IMR-90 (cell line): ENCODE measurements around the gene WDR81. TPM values are rescaled to one million over a fixed set of nuclear protein-coding genes. Genes with fewer than 3 reads are reported as not detected.

Experiments used
- ATAC-seq: fragments of 200-7000 bp; cut with Tn5 transposase; 2 replicates; pipeline ENCODE4 v1.9.1; 2020; ENCODE audit warnings: low read depth, mild to moderate bottlenecking, moderate library complexity
- BruUV-seq: library from RNA; stranded (reverse); fragments of 400-500 nt; replicated peaks from 2 replicates; lab custom pipeline; 2021; lab: Mats Ljungman, UMichigan
- CTCF ChIA-PET: fragments of 300-600 bp; formaldehyde crosslinking; extraction: SDS; loops from one replicate; lab custom pipeline; 2021; ENCODE audit warnings: antibody characterized with exemption; lab: Yijun Ruan, JAX
- POLR2A ChIA-PET: fragments of 300-600 bp; sonication (Branson Sonifier 250); formaldehyde crosslinking; loops from one replicate; lab custom pipeline; 2022; ENCODE audit warnings: antibody characterized with exemption; ENCODE audit not compliant: unreplicated experiment; lab: Charles Lee
- DNase-seq: peaks from one replicate; pipeline ENCODE4 v3.0.0; 2013
- H2AFZ ChIP-seq: replicated peaks from 2 replicates; pipeline ENCODE3; 2013; ENCODE audit warnings: low read length, mild to moderate bottlenecking; ENCODE audit not compliant: poor library complexity
- H2AK5ac ChIP-seq: 2 replicates; pipeline ENCODE4 v1.6.1; 2013; ENCODE audit warnings: low read depth, low read length, inconsistent platforms
- H2AK9ac ChIP-seq: replicated peaks from 2 replicates; pipeline ENCODE3; 2013; ENCODE audit warnings: mild to moderate bottlenecking, low read depth, low read length, moderate library complexity; ENCODE audit not compliant: poor library complexity
- H2BK120ac ChIP-seq: 2 replicates; pipeline ENCODE4 v1.6.1; 2013; ENCODE audit warnings: low read depth, low read length, inconsistent platforms
- H2BK15ac ChIP-seq: 3 replicates; pipeline ENCODE4 v1.6.1; 2013; ENCODE audit warnings: low read depth, low read length, inconsistent platforms
- H2BK20ac ChIP-seq: 2 replicates; pipeline ENCODE4 v1.6.1; 2013; ENCODE audit warnings: low read depth, mild to moderate bottlenecking, inconsistent platforms, low read length, moderate library complexity
- H2BK5ac ChIP-seq: 2 replicates; pipeline ENCODE4 v1.6.1; 2013; ENCODE audit warnings: mild to moderate bottlenecking, low read depth, low read length, inconsistent platforms; ENCODE audit not compliant: poor library complexity, severe bottlenecking
- H3K14ac ChIP-seq: replicated peaks from 2 replicates; pipeline ENCODE4 v1.6.1; 2013; ENCODE audit warnings: low read depth, low read length, inconsistent platforms
- H3K18ac ChIP-seq: 2 replicates; pipeline ENCODE4 v1.6.1; 2013; ENCODE audit warnings: low read depth, low read length, control low read depth
- H3K23ac ChIP-seq: 2 replicates; pipeline ENCODE4 v1.6.1; 2013; ENCODE audit warnings: low read depth, low read length, inconsistent platforms
- H3K27ac ChIP-seq: 2 replicates; pipeline ENCODE4 v1.5.1; 2013; ENCODE audit warnings: mild to moderate bottlenecking, control low read depth, low read length; ENCODE audit not compliant: insufficient read depth
- H3K27me3 ChIP-seq: 2 replicates; pipeline ENCODE4 v1.6.1; 2013; ENCODE audit warnings: low read length; ENCODE audit not compliant: control insufficient read depth, insufficient read depth
- H3K36me3 ChIP-seq: 2 replicates; pipeline ENCODE4 v1.6.1; 2013; ENCODE audit warnings: low read length, mixed read lengths; ENCODE audit not compliant: control insufficient read depth, insufficient read depth
- H3K4ac ChIP-seq: 2 replicates; pipeline ENCODE4 v1.6.1; 2013; ENCODE audit warnings: low read depth, low read length, inconsistent platforms
- H3K4me1 ChIP-seq: 2 replicates; pipeline ENCODE4 v1.6.1; 2013; ENCODE audit warnings: low read length, mixed read lengths; ENCODE audit not compliant: control insufficient read depth, insufficient read depth
- H3K4me2 ChIP-seq: 2 replicates; pipeline ENCODE4 v1.6.1; 2013; ENCODE audit warnings: low read depth, mild to moderate bottlenecking, control low read depth, low read length, moderate library complexity
- H3K4me3 ChIP-seq: 2 replicates; pipeline ENCODE4 v1.5.1; 2013; ENCODE audit warnings: low read depth, mild to moderate bottlenecking, control low read depth, low read length, moderate library complexity; ENCODE audit not compliant: insufficient read depth
- H3K56ac ChIP-seq: 2 replicates; pipeline ENCODE4 v1.6.1; 2013; ENCODE audit warnings: low read length, inconsistent platforms; ENCODE audit not compliant: insufficient read depth; ENCODE audit errors: extremely low read depth
- H3K79me1 ChIP-seq, 2 experiments: 2 replicates each; pipeline ENCODE4 v1.6.1; 2013; ENCODE audit warnings: low read length in 2 of 2, inconsistent platforms in 1 of 2, low read depth in 1 of 2
- H3K9ac ChIP-seq: 2 replicates; pipeline ENCODE4 v1.6.1; 2013; ENCODE audit warnings: low read depth, low read length, control low read depth
- H3K9me1 ChIP-seq: 2 replicates; pipeline ENCODE4 v1.6.1; 2013; ENCODE audit warnings: low read length, inconsistent platforms; ENCODE audit not compliant: insufficient read depth
- H3K9me3 ChIP-seq: 2 replicates; pipeline ENCODE4 v1.6.1; 2013; ENCODE audit warnings: low read length; ENCODE audit not compliant: control insufficient read depth, insufficient read depth
- H4K20me1 ChIP-seq: 2 replicates; pipeline ENCODE4 v1.6.1; 2013; ENCODE audit warnings: low read length, inconsistent platforms; ENCODE audit not compliant: insufficient read depth
- H4K5ac ChIP-seq: 2 replicates; pipeline ENCODE4 v1.6.1; 2013; ENCODE audit warnings: mild to moderate bottlenecking, low read depth, low read length, control low read depth
- H4K8ac ChIP-seq, 2 experiments: 2 replicates each; pipeline ENCODE4 v1.6.1; 2013; ENCODE audit warnings: low read depth in 2 of 2, low read length in 2 of 2, control low read depth in 1 of 2, inconsistent platforms in 1 of 2
- H4K91ac ChIP-seq: 2 replicates; pipeline ENCODE4 v1.6.1; 2013; ENCODE audit warnings: low read depth, low read length, inconsistent platforms; ENCODE audit not compliant: insufficient read depth
- BHLHE40 ChIP-seq: fragments of 150-350 bp; IDR thresholded peaks from 2 replicates; pipeline ENCODE4 v1.6.1; 2016; ENCODE audit warnings: mild to moderate bottlenecking, low read depth, low read length
- CHD1 ChIP-seq: IDR thresholded peaks from 2 replicates; pipeline ENCODE4 v1.6.1; 2012; ENCODE audit warnings: low read depth, low read length, improper control_type of control experiment
- FOS ChIP-seq: fragments of 150-350 bp; IDR thresholded peaks from 2 replicates; pipeline ENCODE4 v1.6.1; 2016; ENCODE audit warnings: low read depth, low read length
- MAZ ChIP-seq: IDR thresholded peaks from 2 replicates; pipeline ENCODE4 v1.6.1; 2012; ENCODE audit warnings: low read depth, mild to moderate bottlenecking, low read length, improper control_type of control experiment, moderate library complexity, borderline replicate concordance
- MXI1 ChIP-seq: IDR thresholded peaks from 2 replicates; pipeline ENCODE4 v1.6.1; 2012; ENCODE audit warnings: low read depth, mild to moderate bottlenecking, low read length, moderate library complexity, borderline replicate concordance
- RCOR1 ChIP-seq: IDR thresholded peaks from 2 replicates; pipeline ENCODE4 v1.6.1; 2012; ENCODE audit warnings: mild to moderate bottlenecking, low read length, improper control_type of control experiment; ENCODE audit not compliant: insufficient replicate concordance
- USF2 ChIP-seq: fragments of 150-350 bp; IDR thresholded peaks from 2 replicates; pipeline ENCODE4 v1.6.1; 2017; ENCODE audit warnings: mild to moderate bottlenecking, antibody characterized with exemption, low read length, low read depth
- WGBS, 2 experiments: methylation state at CpG; one replicate each; pipeline versions ENCODE4 v1.1.5 to v1.1.7; 2013; ENCODE audit warnings: missing lambda C conversion rate in 2 of 2; ENCODE audit not compliant: insufficient read length in 1 of 2; ENCODE audit errors: extremely low coverage in 2 of 2; 5-methylcytosine and 5-hydroxymethylcytosine counted together
- dilution Hi-C: fragments of 300-500 bp; cut with HindIII; formaldehyde crosslinking; loops from one replicate; pipeline ENCODE4 v1.14.3; 2018; ENCODE audit warnings: low sequenced_read_pairs; ENCODE audit not compliant: unreplicated experiment
- in situ Hi-C: fragments of 300-500 bp; cut with MboI; formaldehyde crosslinking; loops from 3 replicates; pipeline ENCODE4 v1.14.3; 2019; ENCODE audit warnings: low sequenced_read_pairs, inconsistent platforms, mixed read lengths
- intact Hi-C: fragments of 100-400 bp; cut with micrococcal nuclease; formaldehyde crosslinking; loops from 2 replicates; pipeline ENCODE4 v1.10.0; 2022
- polyA plus RNA-seq, 3 experiments: library from polyadenylated mRNA; depleted of rRNA; stranded (reverse); fragments of >200 nt; gene quantifications; 2 replicates each; pipeline ENCODE4 v1.2.3, GENCODE V29; 2012; ENCODE audit warnings: low replicate concordance in 1 of 3
- total RNA-seq: library from RNA; depleted of rRNA; stranded (reverse); fragments of >200 nt; gene quantifications from 2 replicates; pipeline ENCODE4 v1.2.3, GENCODE V29; 2012
- TF ChIP-seq, protein P1 (sequence below): conservative IDR thresholded peaks from 2 replicates; pipeline ENCODE4 v1.5.1; 2012; ENCODE audit warnings: mild to moderate bottlenecking, low read depth, low read length, improper control_type of control experiment
- TF ChIP-seq, protein P2 (sequence below): fragments of 150-350 bp; IDR thresholded peaks from 2 replicates; pipeline ENCODE4 v1.6.1; 2016; ENCODE audit warnings: low read depth, mild to moderate bottlenecking, low read length, moderate library complexity, borderline replicate concordance

The WDR81 gene
- total and polyA plus RNA-seq, 2 of the 4 experiments (the other 2 are of a cell fraction): 3.0 to 8.4 TPM

DNA sequence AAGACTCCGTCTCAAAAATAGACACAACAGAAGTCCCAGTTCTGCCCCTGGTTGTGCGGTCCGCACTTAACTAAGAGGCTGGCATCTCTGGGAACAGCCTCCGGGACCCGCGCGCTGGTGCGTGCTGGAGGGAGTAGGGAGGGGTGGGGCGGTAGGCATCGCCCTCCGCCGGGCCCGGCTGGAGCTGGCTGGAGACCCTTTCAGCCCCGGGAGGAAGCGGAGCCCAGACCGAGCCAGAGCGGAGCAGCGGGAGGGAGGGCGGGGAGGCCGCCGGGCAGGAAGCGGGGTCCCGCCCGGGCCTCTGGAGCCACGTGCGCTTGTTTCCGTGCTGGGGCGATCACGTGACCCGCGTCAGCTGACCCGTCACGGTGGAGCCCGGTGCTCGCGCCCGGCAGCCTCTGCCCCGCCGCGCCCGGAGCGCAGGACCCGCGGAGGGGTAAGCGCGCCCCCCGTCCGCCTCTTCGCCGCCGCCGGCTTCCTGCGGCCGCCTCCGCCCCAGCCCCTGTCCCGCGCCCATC, at the start of gene WDR81 (continued):
- TF ChIP-seq, protein P1, sequence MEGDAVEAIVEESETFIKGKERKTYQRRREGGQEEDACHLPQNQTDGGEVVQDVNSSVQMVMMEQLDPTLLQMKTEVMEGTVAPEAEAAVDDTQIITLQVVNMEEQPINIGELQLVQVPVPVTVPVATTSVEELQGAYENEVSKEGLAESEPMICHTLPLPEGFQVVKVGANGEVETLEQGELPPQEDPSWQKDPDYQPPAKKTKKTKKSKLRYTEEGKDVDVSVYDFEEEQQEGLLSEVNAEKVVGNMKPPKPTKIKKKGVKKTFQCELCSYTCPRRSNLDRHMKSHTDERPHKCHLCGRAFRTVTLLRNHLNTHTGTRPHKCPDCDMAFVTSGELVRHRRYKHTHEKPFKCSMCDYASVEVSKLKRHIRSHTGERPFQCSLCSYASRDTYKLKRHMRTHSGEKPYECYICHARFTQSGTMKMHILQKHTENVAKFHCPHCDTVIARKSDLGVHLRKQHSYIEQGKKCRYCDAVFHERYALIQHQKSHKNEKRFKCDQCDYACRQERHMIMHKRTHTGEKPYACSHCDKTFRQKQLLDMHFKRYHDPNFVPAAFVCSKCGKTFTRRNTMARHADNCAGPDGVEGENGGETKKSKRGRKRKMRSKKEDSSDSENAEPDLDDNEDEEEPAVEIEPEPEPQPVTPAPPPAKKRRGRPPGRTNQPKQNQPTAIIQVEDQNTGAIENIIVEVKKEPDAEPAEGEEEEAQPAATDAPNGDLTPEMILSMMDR: no peak
- TF ChIP-seq MAZ (peak; percentile 30; the same call in 1 of the 2 replicates), RCOR1 (no peak)

DNA sequence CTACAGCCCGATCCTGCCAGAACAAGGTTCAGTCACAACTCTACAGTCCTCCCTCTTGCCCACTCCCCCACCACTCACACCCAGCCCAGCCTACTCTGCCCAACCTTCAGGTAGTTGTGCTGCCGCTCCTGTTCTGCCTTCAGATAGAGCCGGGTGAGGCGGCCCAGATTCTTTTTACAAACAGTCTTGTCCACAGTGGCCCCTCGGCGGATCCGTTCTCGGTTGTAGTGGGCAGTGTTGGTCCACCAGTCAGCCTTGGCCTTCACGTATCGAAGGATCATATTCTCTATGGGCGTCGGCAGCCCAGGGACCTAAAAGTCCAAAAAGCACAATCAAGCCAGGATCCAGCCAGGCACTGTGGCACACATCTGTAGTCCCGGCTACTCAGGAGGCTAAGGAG, 48.1 kb upstream of the WDR81 start:
- H2BK5ac ChIP-seq: no peak overlapping the region
- no peak overlapping the region for H4K91ac ChIP-seq
- H3K9me1 ChIP-seq: no peaks in the 10 kb centered on the region; the same call in 1 of the 2 replicates
- WGBS, 2 experiments: 99% methylated on average over 11 of the region's 13 CpGs; no CpG with 5 or more reads in 1 of the 2 experiments
- peaks cover 26% of the 10 kb centered on the region for H4K20me1 ChIP-seq
- H3K4me1 ChIP-seq: no peaks in the 10 kb centered on the region
- no peak overlapping the region for H3K27ac ChIP-seq
- H3K14ac ChIP-seq: no peak overlapping the region
- no peak overlapping the region for H4K5ac ChIP-seq
- H3K4me2 ChIP-seq: no peak overlapping the region
- H3K27me3 ChIP-seq: no peaks in the 10 kb centered on the region
- no peak overlapping the region for H3K18ac ChIP-seq
- no TSS peak for BruUV-seq
- DNase-seq: no peak
- no peak overlapping the region for H3K56ac ChIP-seq
- ChIA-PET POLR2A (no interaction called here), CTCF (no interaction called here)
- H3K9ac ChIP-seq: no peak overlapping the region
- intact Hi-C loops: no loop called here
- H3K79me1 ChIP-seq: peaks cover 55 to 62% of the 10 kb centered on the region in 2 experiments
- in situ Hi-C loops: no loop called here
- peaks cover 84% of the 10 kb centered on the region for H3K36me3 ChIP-seq
- ATAC-seq: no peak
- H3K23ac ChIP-seq: no peak overlapping the region
- no peak overlapping the region for H2BK120ac ChIP-seq
- no peak overlapping the region for H2BK15ac ChIP-seq
- H3K4ac ChIP-seq: no peak overlapping the region
- H3K9me3 ChIP-seq: no peaks in the 10 kb centered on the region
- H2AK9ac ChIP-seq: no peak overlapping the region
- no peak overlapping the region for H2AFZ ChIP-seq
- dilution Hi-C loops: no loop called here
- no peak overlapping the region for H4K8ac ChIP-seq
- no peak overlapping the region for H2BK20ac ChIP-seq
- H2AK5ac ChIP-seq: no peak overlapping the region
- no peak overlapping the region for H3K4me3 ChIP-seq
- TF ChIP-seq CHD1 (no peak), USF2 (no peak), BHLHE40 (no peak), MXI1 (no peak), MAZ (no peak), FOS (no peak), RCOR1 (no peak)
- TF ChIP-seq, protein P2, sequence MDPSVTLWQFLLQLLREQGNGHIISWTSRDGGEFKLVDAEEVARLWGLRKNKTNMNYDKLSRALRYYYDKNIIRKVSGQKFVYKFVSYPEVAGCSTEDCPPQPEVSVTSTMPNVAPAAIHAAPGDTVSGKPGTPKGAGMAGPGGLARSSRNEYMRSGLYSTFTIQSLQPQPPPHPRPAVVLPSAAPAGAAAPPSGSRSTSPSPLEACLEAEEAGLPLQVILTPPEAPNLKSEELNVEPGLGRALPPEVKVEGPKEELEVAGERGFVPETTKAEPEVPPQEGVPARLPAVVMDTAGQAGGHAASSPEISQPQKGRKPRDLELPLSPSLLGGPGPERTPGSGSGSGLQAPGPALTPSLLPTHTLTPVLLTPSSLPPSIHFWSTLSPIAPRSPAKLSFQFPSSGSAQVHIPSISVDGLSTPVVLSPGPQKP: no peak
- TF ChIP-seq, protein P1: no peak
